DMS114 treated with DMSO at 0.1 percent for 48 hours (cell line): Measurements from ENCODE around the gene KLK10.

ENCODE experiments used
- DNase-seq: peaks from one replicate; lab custom pipeline; 2025; ENCODE audit not compliant: unreplicated experiment; lab: John Stamatoyannopoulos, UW

Gene KLK10

DNA sequence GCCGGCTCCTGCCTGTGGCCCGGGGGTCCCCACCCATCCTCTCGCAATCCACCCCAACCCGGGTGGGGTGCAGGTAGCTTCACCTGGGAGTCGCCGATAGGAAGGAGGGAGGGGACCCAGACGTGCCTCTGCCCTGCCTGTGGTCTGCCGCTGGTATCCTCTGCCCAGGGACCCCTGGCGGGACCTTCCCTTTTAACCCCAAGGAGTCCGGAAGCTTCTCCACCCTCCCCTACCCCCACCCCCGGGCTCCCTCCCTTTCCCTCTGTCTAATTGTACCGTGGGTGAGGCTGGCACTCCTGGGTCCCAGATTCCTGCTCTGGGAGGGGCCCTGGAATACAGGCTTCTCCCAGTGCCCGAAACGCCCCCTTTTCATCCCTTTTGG is at the start of gene KLK10:
TSS of gene KLK10 (minus strand) at position 166 of the 382 bp plus-strand sequence. CDS start 579 bp downstream, outside the sequence.
- DNase-seq: no peak

DNA sequence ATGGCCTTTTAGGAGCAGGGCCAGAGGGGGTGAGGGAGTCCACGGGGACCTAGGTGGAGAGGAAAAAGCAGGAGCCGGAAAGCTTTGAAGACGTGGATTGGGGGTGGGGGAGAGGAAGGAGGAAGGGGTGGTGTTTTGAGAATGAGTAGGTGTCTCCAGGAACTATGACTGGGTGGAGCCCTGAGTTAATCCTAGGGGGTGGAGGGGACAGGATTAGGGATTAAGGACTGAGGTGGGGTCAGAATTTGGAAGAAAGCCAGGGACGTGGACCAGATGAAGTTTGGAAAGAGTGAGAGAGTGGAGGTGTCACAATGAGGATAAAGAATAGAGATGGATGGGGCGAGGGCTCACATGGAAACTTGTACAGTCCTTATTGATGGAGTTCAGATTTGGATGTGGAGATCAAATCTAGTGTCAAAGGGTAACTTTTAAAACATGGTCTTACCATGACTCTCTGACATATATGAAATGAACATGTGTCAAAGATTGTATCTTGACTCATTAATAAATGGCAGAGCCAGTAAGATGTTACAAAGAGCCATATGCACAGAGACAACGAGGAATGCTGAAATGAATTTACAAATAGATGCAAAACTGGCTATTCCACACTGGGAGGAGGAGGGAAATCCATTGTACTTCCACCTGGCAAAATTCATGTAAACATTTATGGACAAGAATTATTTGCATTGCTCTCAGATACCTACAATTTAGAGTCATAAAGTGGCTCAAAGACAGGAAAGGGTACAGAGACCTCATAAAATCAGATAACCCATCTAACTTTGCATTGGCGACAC is 47.1 kb upstream of the KLK10 start:
- no peak for DNase-seq

DNA sequence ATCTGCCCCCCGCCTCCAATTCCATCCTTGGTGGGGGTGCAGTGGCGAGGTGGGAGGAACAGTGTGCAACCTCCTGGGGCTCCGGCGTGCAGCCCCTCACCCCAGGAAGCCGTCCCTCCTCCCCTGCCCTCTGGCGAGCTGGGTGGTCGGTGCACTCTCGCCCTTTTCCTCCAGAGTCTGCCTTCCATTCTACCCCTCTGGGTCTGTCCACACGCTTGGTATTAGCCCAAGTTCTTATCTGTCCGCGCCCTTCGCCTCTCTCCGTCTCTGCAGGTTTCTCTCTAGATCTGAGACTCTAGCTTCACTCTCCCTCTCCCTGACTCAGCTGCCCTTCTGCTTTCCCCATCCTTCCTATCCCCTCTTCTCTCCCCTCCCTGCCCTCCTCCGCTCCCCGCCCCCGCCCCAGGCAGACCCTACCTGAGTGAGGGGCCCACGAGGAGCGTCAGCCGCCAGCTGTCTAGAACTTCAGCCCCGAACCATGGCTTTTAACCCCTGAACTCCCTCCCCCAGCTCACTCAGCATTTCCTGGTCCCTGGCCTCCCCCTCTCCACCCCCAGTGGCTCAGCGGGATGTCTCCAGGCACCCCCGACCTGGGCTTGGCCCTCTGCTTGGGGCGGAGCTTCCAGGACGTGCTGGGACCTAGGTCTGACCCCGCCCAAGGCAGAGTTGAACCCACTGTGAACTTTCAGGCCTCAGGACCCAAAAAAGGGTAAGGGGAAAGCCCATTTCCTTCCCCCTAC is 45.9 kb upstream of the KLK10 start:
- no peak for DNase-seq

GRCh38 chr19:51064534-51065220 is 45.2 kb upstream of the KLK10 start, which contains the start of gene KLK13:
TSS of gene KLK13 (minus strand) at chr19:51065092. CDS start at chr19:51065067, 25 bp downstream.
- no peak for DNase-seq

GRCh38 chr19:51063664-51064063 is 44.2 kb upstream of the KLK10 start:
- DNase-seq: no peak

- no peak for DNase-seq
Observed at GRCh38 chr19:51060973-51061372, 41.5 kb upstream of the KLK10 start.

- no peak for DNase-seq
Observed at GRCh38 chr19:51060336-51060735, 40.8 kb upstream of the KLK10 start.

DNA sequence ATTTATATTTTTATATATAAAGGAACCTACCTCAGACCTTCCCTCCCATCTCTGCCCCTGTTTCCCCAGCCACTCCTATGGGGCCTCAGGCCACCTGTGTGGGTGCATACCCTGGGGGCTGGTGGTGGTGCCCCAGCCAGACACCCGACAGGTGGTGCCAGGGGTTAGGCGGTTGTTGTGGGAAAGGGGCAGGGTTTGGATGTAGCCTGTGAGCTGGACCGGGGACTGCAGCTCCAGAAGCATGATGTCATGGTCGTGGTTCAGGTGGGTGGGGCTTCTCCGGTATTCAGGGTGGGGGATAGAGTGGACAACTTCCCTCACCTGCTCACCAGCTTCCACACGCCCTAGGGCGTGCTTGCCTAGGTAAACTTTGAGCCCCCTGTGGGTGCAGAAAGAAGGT is 40.2 kb upstream of the KLK10 start:
- no peak for DNase-seq

DNA sequence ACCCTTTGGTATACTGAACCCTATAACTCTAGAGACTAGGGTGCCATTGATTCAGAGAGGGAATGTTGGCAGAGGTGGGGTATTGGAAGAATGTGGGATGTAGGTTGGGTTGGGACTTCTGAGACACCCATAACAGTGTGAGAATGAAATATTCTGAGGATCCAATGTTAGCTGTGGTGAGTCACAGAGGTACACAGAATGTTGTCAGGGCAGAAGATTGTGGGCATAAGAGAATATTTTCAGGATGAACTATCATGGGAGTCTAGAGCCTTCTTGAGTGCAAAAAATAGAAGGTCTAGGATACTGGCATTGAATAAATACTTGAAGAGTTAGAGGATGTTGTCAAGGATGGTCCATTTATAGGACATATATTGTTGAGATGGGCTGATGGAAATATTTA is 36.4 kb upstream of the KLK10 start:
- DNase-seq: no peak

- DNase-seq: no peak
Observed at GRCh38 chr19:51047031-51047335, 27.5 kb upstream of the KLK10 start.

GRCh38 chr19:51044327-51044726 is 24.8 kb upstream of the KLK10 start:
- DNase-seq: no peak

DNA sequence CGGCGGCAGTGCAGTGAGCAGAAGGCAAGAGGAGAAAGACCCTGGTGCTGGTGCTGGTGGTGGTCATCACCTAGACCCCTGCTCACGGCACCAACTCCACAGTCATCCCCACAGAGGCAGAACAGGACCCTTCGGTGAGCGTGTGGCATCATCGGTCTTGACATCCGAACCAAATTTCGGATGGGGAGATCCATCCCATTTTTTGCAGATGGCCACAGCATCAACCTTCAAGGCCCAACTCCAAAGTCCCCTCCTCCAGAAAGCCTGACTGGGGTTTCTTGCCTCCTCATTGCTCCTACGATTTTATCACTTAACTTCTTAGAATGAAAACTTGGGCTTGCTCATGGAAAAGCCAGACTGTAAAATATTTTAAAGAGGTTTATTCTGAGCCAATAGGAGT is 24.0 kb upstream of the KLK10 start:
- DNase-seq: no peak

DNA sequence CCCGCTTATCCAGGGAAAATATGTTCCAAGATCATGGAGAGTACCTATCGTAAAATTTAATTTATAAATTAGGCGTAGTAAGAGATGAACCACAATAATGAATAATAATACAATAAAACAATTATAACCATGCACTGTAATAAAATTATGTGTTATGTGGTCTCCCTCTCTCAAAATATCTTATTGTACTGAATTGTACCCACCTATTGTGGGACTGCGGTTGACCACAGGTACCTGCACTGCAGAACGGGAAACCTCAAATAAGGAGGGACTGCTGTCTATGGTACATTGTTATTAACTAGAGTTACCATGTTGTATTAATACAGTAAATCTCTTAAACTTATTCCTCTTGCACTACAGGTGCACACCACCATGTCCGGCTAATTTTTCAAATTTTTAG is 20.6 kb upstream of the KLK10 start:
- no peak for DNase-seq

- no peak for DNase-seq
Observed at GRCh38 chr19:51036519-51036918, 17.0 kb upstream of the KLK10 start.

GRCh38 chr19:51034704-51035103 is 15.2 kb upstream of the KLK10 start, which contains the start of gene KLK12:
TSS of gene KLK12 (minus strand) at chr19:51035002. CDS start at chr19:51034621, 381 bp downstream.
- DNase-seq: no peak

DNA sequence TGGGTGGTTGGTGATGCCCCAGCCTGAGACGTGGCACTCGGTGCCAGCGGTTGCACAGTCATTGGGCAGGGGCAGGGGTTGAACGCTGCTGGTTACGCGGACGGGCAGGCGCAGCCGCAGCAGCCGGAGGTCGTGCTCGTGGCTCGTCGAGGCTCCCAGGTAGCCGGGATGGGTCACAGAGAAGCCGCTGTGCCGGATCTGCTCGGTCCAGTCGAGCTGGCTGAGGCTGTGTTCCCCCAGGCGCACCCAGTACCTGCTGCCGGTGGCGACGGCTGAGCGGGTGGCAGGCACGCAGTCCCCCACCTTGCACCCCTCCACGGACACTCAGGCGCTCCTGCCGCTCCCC is 12.3 kb upstream of the KLK10 start:
- DNase-seq: no peak

- no peak for DNase-seq
Observed at GRCh38 chr19:51031220-51031879, 11.8 kb upstream of the KLK10 start.

DNA sequence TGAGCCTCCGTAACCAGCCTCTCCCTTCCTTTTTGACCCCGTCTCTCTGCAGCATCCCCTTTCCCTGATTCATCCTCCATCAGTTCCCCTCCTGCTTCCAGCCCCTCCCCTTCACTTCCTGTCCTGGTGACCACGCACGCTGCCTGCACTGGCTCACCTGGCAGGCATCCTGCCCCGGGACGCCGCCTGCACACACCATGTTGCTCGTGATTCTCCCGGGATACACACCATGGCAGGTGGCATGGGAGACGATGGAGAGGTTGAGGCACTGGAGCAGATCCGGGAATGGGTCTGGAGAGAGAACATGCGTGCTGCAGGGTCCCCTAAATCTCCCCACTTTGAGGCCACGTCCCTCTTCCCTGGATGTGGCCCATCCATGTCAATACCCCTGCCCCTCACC is 11.1 kb upstream of the KLK10 start:
- DNase-seq: no peak

DNA sequence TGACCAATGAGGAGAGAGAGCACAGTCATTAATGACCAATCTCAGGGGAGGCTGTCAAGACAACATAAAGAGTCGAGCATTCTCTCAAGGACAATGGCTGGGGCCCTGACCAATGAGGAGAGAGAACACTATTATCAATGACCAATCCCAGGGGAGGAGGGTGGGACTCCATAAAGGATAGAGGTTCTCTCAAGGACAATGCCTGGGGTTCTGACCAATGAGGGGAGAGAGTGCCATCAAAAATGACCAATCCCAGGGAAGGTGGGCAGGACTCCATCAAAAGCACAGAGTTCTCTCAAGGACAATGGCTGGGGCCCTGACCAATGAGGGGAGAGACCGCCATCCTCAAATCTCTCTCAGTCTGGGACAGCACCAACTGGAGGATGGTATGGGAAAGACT is 10.2 kb upstream of the KLK10 start:
- DNase-seq: no peak

- no peak for DNase-seq
Observed at GRCh38 chr19:51027873-51028272, 8.4 kb upstream of the KLK10 start.

- no peak for DNase-seq
Observed at GRCh38 chr19:51027126-51027806, 7.8 kb upstream of the KLK10 start.
